Trophoblast cell (in vitro differentiated cells and primary cell): ENCODE data around the gene CRK.

Experiments
- DNase-seq, 2 donors: peaks; one replicate each; pipeline ENCODE4 v3.0.0-alpha.2; 2016
- H2AFZ ChIP-seq: 2 replicates; pipeline ENCODE4 v1.6.1; 2013; ENCODE audit warnings: low read length, moderate library complexity, mild to moderate bottlenecking; ENCODE audit not compliant: insufficient read depth, poor library complexity
- H2AK5ac ChIP-seq: 2 replicates; pipeline ENCODE4 v1.6.1; 2013; ENCODE audit warnings: mild to moderate bottlenecking, low read length
- H2BK120ac ChIP-seq: 2 replicates; pipeline ENCODE4 v1.6.1; 2013; ENCODE audit warnings: low read length, mild to moderate bottlenecking, moderate library complexity; ENCODE audit not compliant: insufficient read depth, poor library complexity
- H2BK12ac ChIP-seq: 2 replicates; pipeline ENCODE4 v1.6.1; 2013; ENCODE audit warnings: mild to moderate bottlenecking, low read length, moderate library complexity
- H2BK5ac ChIP-seq: 2 replicates; pipeline ENCODE4 v1.6.1; 2013; ENCODE audit warnings: low read length, low read depth, moderate library complexity, mild to moderate bottlenecking; ENCODE audit not compliant: poor library complexity
- H3K14ac ChIP-seq: 2 replicates; pipeline ENCODE4 v1.6.1; 2013; ENCODE audit warnings: mild to moderate bottlenecking, low read length
- H3K18ac ChIP-seq: 2 replicates; pipeline ENCODE4 v1.6.1; 2013; ENCODE audit warnings: mild to moderate bottlenecking, low read length
- H3K23ac ChIP-seq: 2 replicates; pipeline ENCODE4 v1.6.1; 2013; ENCODE audit warnings: low read length
- H3K27ac ChIP-seq: 2 replicates; pipeline ENCODE4 v1.5.1; 2013; ENCODE audit warnings: low read depth, mild to moderate bottlenecking, inconsistent platforms, low read length, moderate library complexity
- H3K27me3 ChIP-seq: 2 replicates; pipeline ENCODE4 v1.6.1; 2013; ENCODE audit warnings: inconsistent platforms, mild to moderate bottlenecking, low read length, moderate library complexity; ENCODE audit not compliant: insufficient read depth
- H3K36me3 ChIP-seq, 2 experiments: 1 replicate in 1 of 2; 2 replicates in 1 of 2; pipeline ENCODE4 v1.6.1; 2013; ENCODE audit warnings: low read length in 2 of 2, mild to moderate bottlenecking in 2 of 2, moderate library complexity in 1 of 2; ENCODE audit not compliant: insufficient read depth in 2 of 2, control insufficient read depth in 1 of 2
- H3K4ac ChIP-seq: 2 replicates; pipeline ENCODE4 v1.6.1; 2013; ENCODE audit warnings: low read depth, mild to moderate bottlenecking, low read length, moderate library complexity
- H3K4me1 ChIP-seq, 2 experiments: 1 replicate in 1 of 2; 2 replicates in 1 of 2; pipeline ENCODE4 v1.6.1; 2013; ENCODE audit warnings: low read length in 2 of 2, mild to moderate bottlenecking in 2 of 2, moderate library complexity in 1 of 2; ENCODE audit not compliant: insufficient read depth in 2 of 2, control insufficient read depth in 1 of 2
- H3K4me2 ChIP-seq: 2 replicates; pipeline ENCODE4 v1.6.1; 2013; ENCODE audit warnings: inconsistent platforms, mild to moderate bottlenecking, low read length, moderate library complexity
- H3K4me3 ChIP-seq: 2 replicates; pipeline ENCODE4 v1.5.1; 2013; ENCODE audit warnings: mild to moderate bottlenecking, low read depth, low read length, inconsistent platforms
- H3K79me1 ChIP-seq: one replicate; pipeline ENCODE4 v1.6.1; 2013; ENCODE audit warnings: low read length
- H3K79me2 ChIP-seq: 2 replicates; pipeline ENCODE4 v1.6.1; 2013; ENCODE audit warnings: low read length, mild to moderate bottlenecking; ENCODE audit not compliant: control insufficient read depth, insufficient read depth, poor library complexity
- H3K9ac ChIP-seq: 2 replicates; pipeline ENCODE4 v1.6.1; 2013; ENCODE audit warnings: mild to moderate bottlenecking, low read length
- H3K9me3 ChIP-seq: 2 replicates; pipeline ENCODE4 v1.6.1; 2013; ENCODE audit warnings: low read depth, mild to moderate bottlenecking, control low read depth, inconsistent platforms, low read length; ENCODE audit not compliant: insufficient read depth
- H4K12ac ChIP-seq: 2 replicates; pipeline ENCODE4 v1.6.1; 2013; ENCODE audit warnings: low read depth, mild to moderate bottlenecking, low read length, moderate library complexity
- H4K8ac ChIP-seq: 2 replicates; pipeline ENCODE4 v1.6.1; 2013; ENCODE audit warnings: low read depth, mild to moderate bottlenecking, low read length, moderate library complexity
- H4K91ac ChIP-seq: one replicate; pipeline ENCODE4 v1.6.1; 2013; ENCODE audit warnings: low read depth, mild to moderate bottlenecking, low read length, moderate library complexity
- WGBS: extraction: QIAGEN DNeasy Blood & Tissue Kit; methylation state at CpG from one replicate; pipeline ENCODE4 v1.1.7; 2013; ENCODE audit warnings: missing lambda C conversion rate; ENCODE audit not compliant: insufficient read length, insufficient coverage; ENCODE audit errors: extremely low coverage; 5-methylcytosine and 5-hydroxymethylcytosine counted together

The CRK gene

GRCh38 chr17:1498869-1499268, 42.8 kb upstream of the CRK start:
- Histone ChIP-seq H3K27me3 (no peaks in the 10 kb centered on the region), H3K14ac (no peak overlapping the region), H3K4ac (no peak overlapping the region), H2BK120ac (no peak overlapping the region), H3K36me3 (peaks cover 19 to 34% of the 10 kb centered on the region in 2 experiments), H3K9ac (no peak overlapping the region), H4K12ac (no peak overlapping the region), H3K4me2 (no peak overlapping the region), H3K18ac (no peak overlapping the region), H3K79me2 (no peaks in the 10 kb centered on the region), H3K9me3 (no peaks in the 10 kb centered on the region), H2AFZ (no peak overlapping the region), H2BK12ac (no peak overlapping the region), H4K91ac (no peak overlapping the region), H4K8ac (no peak overlapping the region), H3K27ac (no peak overlapping the region), H2BK5ac (no peak overlapping the region), H2AK5ac (no peak overlapping the region), H3K79me1 (no peaks in the 10 kb centered on the region), H3K23ac (peak overlapping the region; percentile 2), H3K4me3 (no peak overlapping the region), H3K4me1 (peaks cover 0 to 3% of the 10 kb centered on the region in 2 experiments)
- no CpG with 5 or more reads among the region's 9 CpGs for WGBS
- peak in 1 of 2 donors; percentile 8 for DNase-seq

- Histone ChIP-seq H3K9ac (no peak overlapping the region), H4K8ac (no peak overlapping the region), H2AK5ac (no peak overlapping the region), H3K18ac (no peak overlapping the region), H2BK12ac (no peak overlapping the region), H3K4me2 (no peak overlapping the region), H2BK5ac (no peak overlapping the region), H4K91ac (no peak overlapping the region), H3K4me1 (peaks cover 3 to 4% of the 10 kb centered on the region in 2 experiments), H2BK120ac (no peak overlapping the region), H3K4ac (no peak overlapping the region), H3K79me2 (no peaks in the 10 kb centered on the region), H3K27me3 (no peaks in the 10 kb centered on the region), H2AFZ (no peak overlapping the region), H3K27ac (no peak overlapping the region), H4K12ac (no peak overlapping the region), H3K14ac (no peak overlapping the region), H3K4me3 (no peak overlapping the region), H3K23ac (no peak overlapping the region), H3K9me3 (no peaks in the 10 kb centered on the region), H3K79me1 (no peaks in the 10 kb centered on the region), H3K36me3 (peaks cover 19 to 33% of the 10 kb centered on the region in 2 experiments)
- WGBS: no CpG with 5 or more reads among the region's 2 CpGs
- DNase-seq: no peak
Measured at GRCh38 chr17:1498233-1498632, 42.2 kb upstream of the CRK start.

GRCh38 chr17:1497831-1498230, 41.8 kb upstream of the CRK start:
- Histone ChIP-seq H3K27ac (no peak overlapping the region), H3K27me3 (no peaks in the 10 kb centered on the region), H3K9ac (no peak overlapping the region), H2BK12ac (no peak overlapping the region), H3K79me1 (peaks cover under 1% of the 10 kb centered on the region), H3K4me2 (no peak overlapping the region), H3K4me1 (peaks cover 5 to 8% of the 10 kb centered on the region in 2 experiments), H4K91ac (no peak overlapping the region), H3K14ac (no peak overlapping the region), H3K4me3 (no peak overlapping the region), H3K18ac (no peak overlapping the region), H4K8ac (no peak overlapping the region), H3K36me3 (peaks cover 19 to 33% of the 10 kb centered on the region in 2 experiments), H2BK120ac (no peak overlapping the region), H3K9me3 (no peaks in the 10 kb centered on the region), H3K79me2 (no peaks in the 10 kb centered on the region), H3K4ac (no peak overlapping the region), H2AK5ac (no peak overlapping the region), H3K23ac (no peak overlapping the region), H2BK5ac (no peak overlapping the region), H4K12ac (no peak overlapping the region), H2AFZ (no peak overlapping the region)
- DNase-seq: no peak
- WGBS: no CpG with 5 or more reads among the region's 15 CpGs

GRCh38 chr17:1496869-1497268, 40.8 kb upstream of the CRK start:
- Histone ChIP-seq H3K4me2 (no peak overlapping the region), H3K4ac (no peak overlapping the region), H3K9ac (no peak overlapping the region), H3K79me1 (peaks cover 9% of the 10 kb centered on the region), H3K4me1 (peaks cover 13 to 16% of the 10 kb centered on the region in 2 experiments), H3K9me3 (no peaks in the 10 kb centered on the region), H3K79me2 (peaks cover 6% of the 10 kb centered on the region), H3K36me3 (peaks cover 19 to 33% of the 10 kb centered on the region in 2 experiments), H3K14ac (no peak overlapping the region), H3K27ac (no peak overlapping the region), H4K12ac (no peak overlapping the region), H2BK12ac (no peak overlapping the region), H3K23ac (no peak overlapping the region), H3K4me3 (no peak overlapping the region), H3K27me3 (no peaks in the 10 kb centered on the region), H2BK5ac (no peak overlapping the region), H4K8ac (no peak overlapping the region), H2AFZ (no peak overlapping the region), H4K91ac (no peak overlapping the region), H3K18ac (no peak overlapping the region), H2AK5ac (no peak overlapping the region), H2BK120ac (no peak overlapping the region)
- WGBS: no CpG with 5 or more reads among the region's 14 CpGs
- no peak for DNase-seq
